Activated CD8-positive, alpha-beta memory T cell treated with anti-CD3 and anti-CD28 coated beads for 4 hours (primary cell): ENCODE measurements around the gene PSMB5.

Experiments used
- DNase-seq, 2 donors: peaks; one replicate each; pipeline ENCODE4 v3.0.0-alpha.2; 2020; ENCODE audit warnings: low read depth in 2 of 2

Gene PSMB5

GRCh38 chr14:23043754-23044153, 9.1 kb upstream of the PSMB5 start:
- no peak for DNase-seq

- no peak for DNase-seq
These were observed 8.4 kb upstream of the PSMB5 start for GRCh38 chr14:23043145-23043544.

GRCh38 chr14:23042162-23042965, 7.7 kb upstream of the PSMB5 start, which contains the start of gene PSMB11:
PSMB11 (plus strand) TSS chr14:23042212; CDS start chr14:23042226, 14 bp downstream.
- DNase-seq: no peak

- DNase-seq: no peak
These were observed 7.0 kb upstream of the PSMB5 start for GRCh38 chr14:23041729-23042128.

GRCh38 chr14:23040100-23040499, 5.4 kb upstream of the PSMB5 start:
- no peak for DNase-seq

- DNase-seq: no peak
These were observed 824 bp upstream of the PSMB5 start for GRCh38 chr14:23035303-23036144.

- no peak for DNase-seq
These were observed 751 bp downstream of the PSMB5 start for GRCh38 chr14:23033801-23034497.

GRCh38 chr14:23033251-23033727, 1.4 kb downstream of the PSMB5 start:
- no peak for DNase-seq

GRCh38 chr14:23030936-23031335, 3.8 kb downstream of the PSMB5 start:
- DNase-seq: no peak

GRCh38 chr14:23028799-23029198, 5.9 kb downstream of the PSMB5 start:
- DNase-seq: no peak

- DNase-seq: no peak
These were observed 9.4 kb downstream of the PSMB5 start for GRCh38 chr14:23025151-23025814.

- DNase-seq: no peak
These were observed 10.1 kb downstream of the PSMB5 start for GRCh38 chr14:23024612-23025075.

- DNase-seq: no peak
These were observed 10.9 kb downstream of the PSMB5 start for GRCh38 chr14:23023795-23024152.

- no peak for DNase-seq
These were observed 11.5 kb downstream of the PSMB5 start for GRCh38 chr14:23023022-23023794.

GRCh38 chr14:23021889-23022442, 12.7 kb downstream of the PSMB5 start:
- no peak for DNase-seq

- DNase-seq: no peak
These were observed 13.3 kb downstream of the PSMB5 start for GRCh38 chr14:23021434-23021833.

- no peak for DNase-seq
These were observed 14.3 kb downstream of the PSMB5 start for GRCh38 chr14:23020143-23021128.

- no peak for DNase-seq
These were observed 16.6 kb downstream of the PSMB5 start for GRCh38 chr14:23018107-23018506.

GRCh38 chr14:23017091-23017490, 17.6 kb downstream of the PSMB5 start:
- no peak for DNase-seq
